Epithelial cell of proximal tubule (primary cell): ENCODE data around the gene PRKAR1A. TPM values are rescaled to one million over a fixed set of nuclear protein-coding genes. Genes with fewer than 3 reads are reported as not detected.
"Not testable (repeated sequence)": the region's sequence is repeated elsewhere in the genome, so short reads cannot be mapped to it uniquely, and the experiment has no call there.

Source experiments
- DNase-seq: peaks from one replicate; pipeline ENCODE4 v3.0.0-alpha.2; 2011; ENCODE audit warnings: low read depth
- H3K4me3 ChIP-seq: 2 replicates; pipeline ENCODE4 v1.5.1; 2011; ENCODE audit warnings: low read depth, mild to moderate bottlenecking, low read length
- CTCF ChIP-seq: conservative IDR thresholded peaks from 2 replicates; pipeline ENCODE4 v1.5.1; 2012; ENCODE audit warnings: low read depth, mild to moderate bottlenecking, low read length
- total RNA-seq: library from RNA; depleted of rRNA; stranded (reverse); fragments of >200 nt; gene quantifications from 2 replicates; pipeline ENCODE4 v1.2.3, GENCODE V29; 2015

The PRKAR1A gene
- total RNA-seq, 1 donor from 2014 or later: 157 TPM

- H3K4me3 ChIP-seq: no peak overlapping the region
- no peak for TF ChIP-seq CTCF
- no peak for DNase-seq
Observed at GRCh38 chr17:68577497-68577821, 65.2 kb downstream of the PRKAR1A start.

GRCh38 chr17:68578236-68578635, 66.0 kb downstream of the PRKAR1A start:
- TF ChIP-seq CTCF: no peak
- DNase-seq: no peak
- H3K4me3 ChIP-seq: no peak overlapping the region

GRCh38 chr17:68579194-68579927, 67.1 kb downstream of the PRKAR1A start:
- no peak overlapping the region for H3K4me3 ChIP-seq
- no peak for DNase-seq
- no peak for TF ChIP-seq CTCF

- DNase-seq: peak; percentile 41
- TF ChIP-seq CTCF: no peak
- H3K4me3 ChIP-seq: no peak overlapping the region
Observed at GRCh38 chr17:68580236-68580770, 68.1 kb downstream of the PRKAR1A start.

GRCh38 chr17:68581863-68582645, 69.8 kb downstream of the PRKAR1A start:
- no peak overlapping the region for H3K4me3 ChIP-seq
- DNase-seq: no peak
- TF ChIP-seq CTCF: no peak

- not testable (repeated sequence) for DNase-seq, H3K4me3 ChIP-seq
Observed at GRCh38 chr17:68582867-68583266, 70.6 kb downstream of the PRKAR1A start.

- no peak for DNase-seq
- no peak for TF ChIP-seq CTCF
- H3K4me3 ChIP-seq: no peak overlapping the region
Observed at GRCh38 chr17:68584581-68585303, 72.5 kb downstream of the PRKAR1A start.
